Panc1 (cell line): Measurements from ENCODE around the gene WNT7B.

ENCODE experiments used
- POLR2AphosphoS5 ChIP-seq: IDR thresholded peaks from 2 replicates; pipeline ENCODE4 v1.6.1; 2012; ENCODE audit warnings: mild to moderate bottlenecking, low read depth, low read length, moderate library complexity
- SIN3A ChIP-seq: IDR thresholded peaks from 2 replicates; pipeline ENCODE4 v1.6.1; 2012; ENCODE audit warnings: low read depth, mild to moderate bottlenecking, low read length, moderate library complexity, borderline replicate concordance; ENCODE audit not compliant: insufficient read depth
- TF ChIP-seq, protein P1 (sequence below): fragments of 450-650 bp; IDR thresholded peaks from 2 replicates; pipeline ENCODE4 v1.5.1; 2017; ENCODE audit warnings: mild to moderate bottlenecking

GRCh38 chr22:45911601-45912271, 65.2 kb downstream of the WNT7B start:
- TF ChIP-seq, protein P1, sequence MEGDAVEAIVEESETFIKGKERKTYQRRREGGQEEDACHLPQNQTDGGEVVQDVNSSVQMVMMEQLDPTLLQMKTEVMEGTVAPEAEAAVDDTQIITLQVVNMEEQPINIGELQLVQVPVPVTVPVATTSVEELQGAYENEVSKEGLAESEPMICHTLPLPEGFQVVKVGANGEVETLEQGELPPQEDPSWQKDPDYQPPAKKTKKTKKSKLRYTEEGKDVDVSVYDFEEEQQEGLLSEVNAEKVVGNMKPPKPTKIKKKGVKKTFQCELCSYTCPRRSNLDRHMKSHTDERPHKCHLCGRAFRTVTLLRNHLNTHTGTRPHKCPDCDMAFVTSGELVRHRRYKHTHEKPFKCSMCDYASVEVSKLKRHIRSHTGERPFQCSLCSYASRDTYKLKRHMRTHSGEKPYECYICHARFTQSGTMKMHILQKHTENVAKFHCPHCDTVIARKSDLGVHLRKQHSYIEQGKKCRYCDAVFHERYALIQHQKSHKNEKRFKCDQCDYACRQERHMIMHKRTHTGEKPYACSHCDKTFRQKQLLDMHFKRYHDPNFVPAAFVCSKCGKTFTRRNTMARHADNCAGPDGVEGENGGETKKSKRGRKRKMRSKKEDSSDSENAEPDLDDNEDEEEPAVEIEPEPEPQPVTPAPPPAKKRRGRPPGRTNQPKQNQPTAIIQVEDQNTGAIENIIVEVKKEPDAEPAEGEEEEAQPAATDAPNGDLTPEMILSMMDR: no peak
- TF ChIP-seq POLR2AphosphoS5 (no peak), SIN3A (no peak)
